Ascending aorta (tissue), 2 donors: ENCODE measurements around the gene RPS8. TPM values are rescaled to one million over a fixed set of nuclear protein-coding genes. Genes with fewer than 3 reads are reported as not detected.

Experiments used
- DNase-seq, 2 donors: peaks; one replicate each; pipeline ENCODE4 v3.0.0-alpha.2; 2019; ENCODE audit warnings: low spot score in 2 of 2
- H3K27ac ChIP-seq, 2 donors: fragments of 200-600 bp; sonication (generic); one replicate each; pipeline ENCODE4 v1.5.1; 2016 to 2017; ENCODE audit warnings: mild to moderate bottlenecking in 1 of 2
- H3K27me3 ChIP-seq: fragments of 200-600 bp; sonication (generic); one replicate; pipeline ENCODE4 v1.5.1; 2017
- H3K36me3 ChIP-seq, 2 donors: fragments of 200-600 bp; sonication (generic); one replicate each; pipeline ENCODE4 v1.5.1; 2016
- H3K4me1 ChIP-seq, 2 donors: fragments of 200-600 bp; sonication (generic); one replicate each; pipeline ENCODE4 v1.5.1; 2016 to 2017; ENCODE audit warnings: mild to moderate bottlenecking in 1 of 2
- H3K4me3 ChIP-seq, 2 donors: fragments of 200-600 bp; sonication (generic); one replicate each; pipeline ENCODE4 v1.5.1; 2016 to 2017; ENCODE audit warnings: mild to moderate bottlenecking in 1 of 2
- H3K9me3 ChIP-seq, 2 donors: fragments of 200-600 bp; sonication (generic); one replicate each; pipeline ENCODE4 v1.5.1; 2016
- intact Hi-C: fragments of 100-400 bp; cut with DNase I; formaldehyde crosslinking; loops from one replicate; pipeline ENCODE4 v1.15.1; 2023
- total RNA-seq: library from RNA; depleted of rRNA; stranded (reverse); fragments of >200 nt; gene quantifications from one replicate; pipeline ENCODE4 v1.1.0, GENCODE V29; 2016
- TF ChIP-seq, protein P1 (sequence below), 3 experiments: fragments of 200-600 bp in 2 of 3; fragments of 450-650 bp in 1 of 3; sonication (generic) in 2 of 3; IDR thresholded peaks; one replicate each; pipeline ENCODE4 v1.5.1; 2016 to 2019; ENCODE audit warnings: antibody characterized with exemption in 3 of 3, mild to moderate bottlenecking in 1 of 3, moderate library complexity in 1 of 3

RPS8 gene
- total RNA-seq, 1 donor from 2014 or later, result 1,693 TPM

GRCh38 chr1:44777969-44778635 lies 2.8 kb downstream of the RPS8 start:
- peaks cover 8 to 9% of the 10 kb centered on the region in 2 donors for H3K4me1 ChIP-seq
- intact Hi-C loops, result loop anchor here (5.0 kb wide), 1 partner anchor 524 kb away; no protein-coding TSS in a partner anchor
- H3K27ac ChIP-seq, result no peak overlapping the region
- no peak overlapping the region for H3K4me3 ChIP-seq
- no peaks in the 10 kb centered on the region for H3K27me3 ChIP-seq
- DNase-seq, result no peak
- peaks cover 20 to 43% of the 10 kb centered on the region in 2 donors for H3K36me3 ChIP-seq
- TF ChIP-seq, protein P1, sequence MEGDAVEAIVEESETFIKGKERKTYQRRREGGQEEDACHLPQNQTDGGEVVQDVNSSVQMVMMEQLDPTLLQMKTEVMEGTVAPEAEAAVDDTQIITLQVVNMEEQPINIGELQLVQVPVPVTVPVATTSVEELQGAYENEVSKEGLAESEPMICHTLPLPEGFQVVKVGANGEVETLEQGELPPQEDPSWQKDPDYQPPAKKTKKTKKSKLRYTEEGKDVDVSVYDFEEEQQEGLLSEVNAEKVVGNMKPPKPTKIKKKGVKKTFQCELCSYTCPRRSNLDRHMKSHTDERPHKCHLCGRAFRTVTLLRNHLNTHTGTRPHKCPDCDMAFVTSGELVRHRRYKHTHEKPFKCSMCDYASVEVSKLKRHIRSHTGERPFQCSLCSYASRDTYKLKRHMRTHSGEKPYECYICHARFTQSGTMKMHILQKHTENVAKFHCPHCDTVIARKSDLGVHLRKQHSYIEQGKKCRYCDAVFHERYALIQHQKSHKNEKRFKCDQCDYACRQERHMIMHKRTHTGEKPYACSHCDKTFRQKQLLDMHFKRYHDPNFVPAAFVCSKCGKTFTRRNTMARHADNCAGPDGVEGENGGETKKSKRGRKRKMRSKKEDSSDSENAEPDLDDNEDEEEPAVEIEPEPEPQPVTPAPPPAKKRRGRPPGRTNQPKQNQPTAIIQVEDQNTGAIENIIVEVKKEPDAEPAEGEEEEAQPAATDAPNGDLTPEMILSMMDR (IDR thresholded peaks at IDR 0.05), result no peak
- H3K9me3 ChIP-seq, result no peaks in the 10 kb centered on the region

GRCh38 chr1:44778705-44779576 lies 3.6 kb downstream of the RPS8 start:
- Histone ChIP-seq H3K27me3 (no peaks in the 10 kb centered on the region), H3K27ac (no peak overlapping the region), H3K36me3 (peaks cover 20 to 43% of the 10 kb centered on the region in 2 donors), H3K4me3 (no peak overlapping the region), H3K9me3 (no peaks in the 10 kb centered on the region), H3K4me1 (peaks cover 8 to 13% of the 10 kb centered on the region in 2 donors)
- TF ChIP-seq, protein P1 (IDR thresholded peaks at IDR 0.05), result no peak
- no peak for DNase-seq
- intact Hi-C loops, result loop anchor here (5.0 kb wide), 1 partner anchor 523 kb away; no protein-coding TSS in a partner anchor

GRCh38 chr1:44780583-44781121 lies 5.3 kb downstream of the RPS8 start:
- H3K27me3 ChIP-seq, result no peaks in the 10 kb centered on the region
- H3K4me1 ChIP-seq, result peaks cover 5 to 20% of the 10 kb centered on the region in 2 donors
- TF ChIP-seq, protein P1 (IDR thresholded peaks at IDR 0.05), result no peak
- H3K36me3 ChIP-seq, result peaks cover 20 to 43% of the 10 kb centered on the region in 2 donors
- H3K27ac ChIP-seq, result no peak overlapping the region
- intact Hi-C loops, result no loop called here
- no peaks in the 10 kb centered on the region for H3K9me3 ChIP-seq
- no peak overlapping the region for H3K4me3 ChIP-seq
- no peak for DNase-seq

- intact Hi-C loops, result no loop called here
- Histone ChIP-seq H3K9me3 (no peaks in the 10 kb centered on the region), H3K27me3 (no peaks in the 10 kb centered on the region), H3K4me3 (peak overlapping the region; percentile 62 to 70), H3K4me1 (peaks cover 8 to 17% of the 10 kb centered on the region in 2 donors), H3K27ac (peak overlapping the region; percentile 37 to 46), H3K36me3 (peaks cover 3 to 19% of the 10 kb centered on the region in 2 donors)
- TF ChIP-seq, protein P1 (IDR thresholded peaks at IDR 0.05), result no peak
- DNase-seq, result no peak
Measured at GRCh38 chr1:44783697-44784093, 8.4 kb downstream of the RPS8 start.

DNA sequence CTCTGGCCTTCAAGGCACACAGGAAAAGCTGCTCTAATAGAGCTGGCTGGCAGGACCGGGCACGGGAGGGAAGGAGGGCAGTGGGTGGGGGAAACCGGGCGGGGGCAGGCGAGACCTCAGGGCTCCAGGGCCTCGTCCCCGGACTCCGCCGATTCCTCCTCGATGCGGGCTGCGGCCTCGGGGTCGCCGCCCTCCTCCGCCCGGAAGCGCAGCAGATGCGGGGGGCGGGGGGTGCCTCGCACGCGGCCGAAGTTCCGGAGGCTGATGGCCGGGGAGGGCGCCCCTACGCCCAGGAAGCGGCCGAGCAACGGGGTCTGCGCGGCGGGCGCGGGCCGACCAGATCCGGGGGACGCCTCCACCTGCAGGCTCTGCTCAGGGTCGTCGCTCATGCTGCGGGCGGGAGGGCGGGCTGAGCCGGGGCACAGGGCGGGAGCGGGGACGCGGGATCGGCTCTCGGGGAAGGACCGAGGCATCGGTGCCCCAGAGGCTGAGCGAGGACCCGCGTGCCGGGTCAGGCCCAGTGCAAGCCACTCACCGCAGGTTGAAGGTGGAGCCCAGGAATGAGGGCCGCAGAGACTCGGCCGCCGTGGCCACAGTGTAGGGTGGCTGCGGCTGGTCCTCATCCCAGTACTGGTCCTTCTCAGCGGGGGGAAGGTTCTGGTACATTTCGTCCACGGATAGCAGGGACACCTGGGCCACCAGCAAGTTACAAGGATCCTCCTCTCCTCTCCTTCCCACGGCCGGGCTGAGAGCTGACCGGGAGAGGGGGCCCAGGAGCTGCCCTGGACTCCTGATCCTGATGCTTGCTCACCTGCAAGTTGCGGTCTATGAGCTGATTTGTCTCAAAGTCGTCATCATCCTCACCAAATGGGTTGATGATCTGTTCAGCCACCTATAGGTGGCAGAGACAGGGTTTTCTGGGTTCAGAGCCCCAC lies 9.0 kb downstream of the RPS8 start:
- intact Hi-C loops, result loop anchor here (5.0 kb wide), 1 partner anchor 228 kb away; the partner anchor contains the start of genes HECTD3 and UROD
- no peak for DNase-seq
- Histone ChIP-seq H3K4me3 (peak overlapping the region; percentile 62 to 70), H3K9me3 (no peaks in the 10 kb centered on the region), H3K27ac (peak overlapping the region; percentile 37 to 46), H3K27me3 (no peaks in the 10 kb centered on the region), H3K4me1 (peaks cover 8 to 17% of the 10 kb centered on the region in 2 donors), H3K36me3 (peaks cover 0 to 15% of the 10 kb centered on the region in 2 donors)
- TF ChIP-seq, protein P1 (IDR thresholded peaks at IDR 0.05), result peak in 1 of 3 experiments; percentile 11
